ENCODE measurements around the gene ADAMTSL1.

Gene ADAMTSL1

DNA sequence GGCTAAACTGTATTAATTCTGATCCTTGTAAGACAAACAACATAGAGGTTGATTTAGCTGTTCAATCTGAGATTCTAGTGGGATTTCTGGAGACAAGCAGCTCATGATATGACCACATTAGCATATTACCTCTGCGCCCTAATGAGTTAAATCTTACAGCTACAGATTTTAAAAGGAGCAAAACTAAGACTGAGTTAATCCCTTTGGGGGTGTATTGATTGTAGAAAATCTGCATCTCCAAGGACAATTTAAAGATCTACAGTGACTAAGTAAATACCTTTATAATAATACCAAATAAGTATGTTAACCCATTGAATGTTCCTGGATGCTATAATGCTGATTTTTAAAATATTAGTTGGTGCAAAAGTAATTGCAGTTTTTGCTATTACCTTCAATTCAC is 33.2 kb downstream of the ADAMTSL1 start:
- ATAC-seq (ENCODE audit: insufficient read depth, low read depth) (no peak), DNase-seq (no peak)
- Histone ChIP-seq H3K27ac (ENCODE audit: low read length) (no peak overlapping the region), H3K36me3 (ENCODE audit: insufficient read depth, low read length) (no peaks in the 10 kb centered on the region), H4K20me1 (ENCODE audit: insufficient read depth, low read length) (no peaks in the 10 kb centered on the region), H3K27me3 (ENCODE audit: insufficient read depth, low read length, poor library complexity) (no peaks in the 10 kb centered on the region), H3K4me3 (ENCODE audit: low read depth in 1 of 2, low read length in 2 of 2) (no peak overlapping the region), H2AFZ (ENCODE audit: low read depth, low read length) (no peak overlapping the region), H3K9me3 (ENCODE audit: insufficient read depth, low read length, severe bottlenecking) (no peaks in the 10 kb centered on the region), H3K9ac (ENCODE audit: low read depth, low read length) (no peak overlapping the region), H3K79me2 (ENCODE audit: insufficient read depth, low read length) (no peaks in the 10 kb centered on the region), H3K4me1 (ENCODE audit: insufficient read depth, low read length) (no peaks in the 10 kb centered on the region), H3K4me2 (ENCODE audit: insufficient read depth, low read length) (no peak overlapping the region)
- TF ChIP-seq, protein P1, sequence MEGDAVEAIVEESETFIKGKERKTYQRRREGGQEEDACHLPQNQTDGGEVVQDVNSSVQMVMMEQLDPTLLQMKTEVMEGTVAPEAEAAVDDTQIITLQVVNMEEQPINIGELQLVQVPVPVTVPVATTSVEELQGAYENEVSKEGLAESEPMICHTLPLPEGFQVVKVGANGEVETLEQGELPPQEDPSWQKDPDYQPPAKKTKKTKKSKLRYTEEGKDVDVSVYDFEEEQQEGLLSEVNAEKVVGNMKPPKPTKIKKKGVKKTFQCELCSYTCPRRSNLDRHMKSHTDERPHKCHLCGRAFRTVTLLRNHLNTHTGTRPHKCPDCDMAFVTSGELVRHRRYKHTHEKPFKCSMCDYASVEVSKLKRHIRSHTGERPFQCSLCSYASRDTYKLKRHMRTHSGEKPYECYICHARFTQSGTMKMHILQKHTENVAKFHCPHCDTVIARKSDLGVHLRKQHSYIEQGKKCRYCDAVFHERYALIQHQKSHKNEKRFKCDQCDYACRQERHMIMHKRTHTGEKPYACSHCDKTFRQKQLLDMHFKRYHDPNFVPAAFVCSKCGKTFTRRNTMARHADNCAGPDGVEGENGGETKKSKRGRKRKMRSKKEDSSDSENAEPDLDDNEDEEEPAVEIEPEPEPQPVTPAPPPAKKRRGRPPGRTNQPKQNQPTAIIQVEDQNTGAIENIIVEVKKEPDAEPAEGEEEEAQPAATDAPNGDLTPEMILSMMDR (IDR thresholded peaks at IDR 0.05; ENCODE audit: borderline replicate concordance, extremely low read depth, low read length, poor library complexity, severe bottlenecking): no peak
- TF ChIP-seq EZH2 (IDR thresholded peaks at IDR 0.05; ENCODE audit: borderline replicate concordance, low read depth, low read length, severe bottlenecking): no peak

DNA sequence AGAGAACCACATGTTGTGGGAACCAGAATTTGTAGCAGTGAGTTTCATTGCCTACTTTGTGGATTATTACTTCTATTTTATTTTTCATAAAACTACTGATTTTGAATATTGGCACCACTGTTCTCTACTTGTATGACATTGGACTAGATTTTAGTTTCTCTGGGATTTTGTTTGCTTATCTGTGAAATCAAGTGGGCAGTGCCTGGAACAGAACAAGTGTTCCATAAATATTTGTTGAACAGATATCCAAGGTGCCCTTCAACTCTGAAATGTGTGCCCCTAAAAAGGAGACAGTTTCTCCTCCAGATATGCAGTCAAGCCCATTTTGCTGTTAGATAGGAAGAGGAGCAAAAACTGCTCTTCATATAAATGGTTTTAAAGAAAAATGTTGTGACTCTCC is 42.6 kb downstream of the ADAMTSL1 start:
- TF ChIP-seq EZH2 (IDR thresholded peaks at IDR 0.05; ENCODE audit: borderline replicate concordance, low read depth, low read length, severe bottlenecking): no peak
- TF ChIP-seq, protein P1 (IDR thresholded peaks at IDR 0.05; ENCODE audit: borderline replicate concordance, extremely low read depth, low read length, poor library complexity, severe bottlenecking): no peak
- no peaks in the 10 kb centered on the region for H3K36me3 ChIP-seq (ENCODE audit: insufficient read depth, low read length)
- H3K4me3 ChIP-seq (ENCODE audit: low read depth in 1 of 2, low read length in 2 of 2): no peak overlapping the region
- no peak for DNase-seq
- H2AFZ ChIP-seq (ENCODE audit: low read depth, low read length): no peak overlapping the region
- H4K20me1 ChIP-seq (ENCODE audit: insufficient read depth, low read length): no peaks in the 10 kb centered on the region
- H3K79me2 ChIP-seq (ENCODE audit: insufficient read depth, low read length): no peaks in the 10 kb centered on the region
- no peak for ATAC-seq (ENCODE audit: insufficient read depth, low read depth)
- H3K9me3 ChIP-seq (ENCODE audit: insufficient read depth, low read length, severe bottlenecking): no peaks in the 10 kb centered on the region
- H3K4me2 ChIP-seq (ENCODE audit: insufficient read depth, low read length): no peak overlapping the region
- H3K27ac ChIP-seq (ENCODE audit: low read length): no peak overlapping the region
- H3K4me1 ChIP-seq (ENCODE audit: insufficient read depth, low read length): no peaks in the 10 kb centered on the region
- H3K27me3 ChIP-seq (ENCODE audit: insufficient read depth, low read length, poor library complexity): no peaks in the 10 kb centered on the region
- H3K9ac ChIP-seq (ENCODE audit: low read depth, low read length): no peak overlapping the region

DNA sequence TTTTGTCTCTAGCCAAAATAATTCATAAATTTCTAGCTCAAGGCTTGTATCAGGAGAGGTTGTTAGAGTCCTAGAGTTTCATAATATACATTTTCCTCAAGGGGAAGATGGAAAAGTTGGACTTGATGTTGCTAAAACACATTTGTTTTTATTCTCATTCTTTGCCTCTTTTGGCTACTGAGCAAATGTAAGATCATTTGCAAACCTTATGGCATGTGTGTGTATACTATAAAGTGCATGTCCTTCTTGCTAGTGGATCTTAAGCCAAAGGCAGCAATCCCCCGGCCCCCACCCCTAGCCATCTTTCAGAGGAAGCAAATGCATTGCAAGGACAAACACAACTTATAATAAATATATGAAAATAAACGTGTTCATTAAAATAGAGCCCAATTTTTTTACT is 43.0 kb downstream of the ADAMTSL1 start:
- H3K4me3 ChIP-seq (ENCODE audit: low read depth in 1 of 2, low read length in 2 of 2): no peak overlapping the region
- H3K4me1 ChIP-seq (ENCODE audit: insufficient read depth, low read length): no peaks in the 10 kb centered on the region
- H3K36me3 ChIP-seq (ENCODE audit: insufficient read depth, low read length): no peaks in the 10 kb centered on the region
- H3K4me2 ChIP-seq (ENCODE audit: insufficient read depth, low read length): no peak overlapping the region
- TF ChIP-seq, protein P1 (IDR thresholded peaks at IDR 0.05; ENCODE audit: borderline replicate concordance, extremely low read depth, low read length, poor library complexity, severe bottlenecking): no peak
- TF ChIP-seq EZH2 (IDR thresholded peaks at IDR 0.05; ENCODE audit: borderline replicate concordance, low read depth, low read length, severe bottlenecking): no peak
- no peak overlapping the region for H2AFZ ChIP-seq (ENCODE audit: low read depth, low read length)
- H3K79me2 ChIP-seq (ENCODE audit: insufficient read depth, low read length): no peaks in the 10 kb centered on the region
- H3K27me3 ChIP-seq (ENCODE audit: insufficient read depth, low read length, poor library complexity): no peaks in the 10 kb centered on the region
- ATAC-seq (ENCODE audit: insufficient read depth, low read depth) (no peak), DNase-seq (no peak)
- no peaks in the 10 kb centered on the region for H4K20me1 ChIP-seq (ENCODE audit: insufficient read depth, low read length)
- no peak overlapping the region for H3K27ac ChIP-seq (ENCODE audit: low read length)
- H3K9me3 ChIP-seq (ENCODE audit: insufficient read depth, low read length, severe bottlenecking): no peaks in the 10 kb centered on the region
- H3K9ac ChIP-seq (ENCODE audit: low read depth, low read length): no peak overlapping the region

All from DND-41 (cell line).